ENCODE data around the gene GRIK4.

Gene GRIK4

DNA sequence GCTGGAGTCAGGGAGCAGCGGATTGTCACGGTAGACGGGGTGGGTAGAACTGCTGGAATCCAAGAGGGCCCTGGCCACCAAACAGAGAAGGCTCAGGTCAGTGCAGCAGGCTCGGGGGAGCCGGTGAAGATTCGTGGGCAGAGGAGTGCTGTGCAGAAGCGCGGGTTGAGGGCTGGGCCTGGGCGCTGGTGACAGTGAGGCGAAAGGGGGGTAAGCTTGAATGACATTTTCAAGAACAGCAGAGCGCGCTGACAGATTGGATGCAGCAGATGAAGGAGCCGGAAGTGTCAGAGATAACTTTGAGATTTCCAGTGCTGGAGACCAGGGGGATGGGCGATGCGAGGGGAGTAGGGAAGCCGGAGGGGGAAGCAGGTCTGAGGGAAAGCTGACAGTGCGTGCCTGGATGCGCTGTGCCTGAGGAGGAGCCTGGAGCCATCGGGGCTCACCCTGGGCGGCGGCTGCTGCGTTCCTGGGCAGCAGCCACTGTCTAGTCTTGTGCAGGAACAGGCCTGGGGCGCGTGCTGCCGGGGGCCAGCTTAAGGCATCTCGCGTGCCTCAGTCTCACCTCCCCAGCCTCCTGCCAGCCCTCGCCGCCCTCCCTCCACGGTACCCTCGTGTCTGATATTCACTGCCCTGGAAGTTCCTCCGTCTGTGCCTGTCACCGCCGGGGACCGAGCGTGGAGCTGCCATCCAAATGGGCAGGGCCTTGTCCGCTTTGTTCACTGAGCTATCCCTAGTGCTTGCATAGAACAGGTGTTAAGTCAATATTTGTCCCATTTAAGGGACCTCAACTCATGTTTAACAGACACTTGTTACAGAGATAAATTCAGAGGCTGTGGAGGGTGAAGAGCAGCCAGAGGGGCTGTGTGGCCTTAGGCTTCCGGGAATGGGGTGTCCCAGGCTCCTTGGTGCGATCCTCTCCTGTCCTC is 5.2 kb downstream of the GRIK4 start:
- H3K27ac ChIP-seq = no peak overlapping the region
- 0 out of 2 replicates have a peak, but pooled peaks cover under 1% of the 10 kb centered on the region for H3K4me1 ChIP-seq
- peaks cover 29% of the 10 kb centered on the region for H3K27me3 ChIP-seq
- no peak overlapping the region for H3K9ac ChIP-seq
- H3K9me3 ChIP-seq = no peaks in the 10 kb centered on the region
- no peaks in the 10 kb centered on the region for H3K36me3 ChIP-seq
- no peak for TF ChIP-seq Cebpa-rat (IDR thresholded peaks at IDR 0.05)
- H3K4me3 ChIP-seq = no peak overlapping the region
- H3K4me2 ChIP-seq = no peak overlapping the region
- H4K20me1 ChIP-seq = no peaks in the 10 kb centered on the region

DNA sequence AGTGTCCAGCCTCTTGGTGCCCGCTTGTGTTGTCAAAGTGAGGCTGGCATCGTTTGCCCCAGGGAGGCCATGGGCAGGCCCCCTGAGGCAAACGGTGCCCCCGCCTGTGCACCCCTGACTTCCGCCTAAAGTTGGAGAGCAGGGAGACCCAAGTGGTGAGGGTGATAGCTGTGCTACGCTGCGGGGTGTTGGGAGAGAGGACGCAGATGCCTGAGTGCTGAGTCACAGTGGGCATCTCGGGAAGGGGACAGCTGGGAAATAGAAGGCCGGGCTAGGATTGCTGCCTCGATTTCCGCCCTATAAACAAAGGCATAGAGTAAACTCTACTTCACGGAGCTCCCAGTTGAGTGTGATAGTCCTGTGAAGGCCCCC is 5.8 kb downstream of the GRIK4 start:
- Histone ChIP-seq H4K20me1 (no peaks in the 10 kb centered on the region), H3K4me1 (peaks cover 7% of the 10 kb centered on the region), H3K4me2 (no peak overlapping the region), H3K4me3 (no peak overlapping the region), H3K9me3 (no peaks in the 10 kb centered on the region), H3K36me3 (no peaks in the 10 kb centered on the region), H3K27me3 (peaks cover 23% of the 10 kb centered on the region), H3K9ac (no peak overlapping the region), H3K27ac (no peak overlapping the region)
- TF ChIP-seq Cebpa-rat (IDR thresholded peaks at IDR 0.05) = no peak

DNA sequence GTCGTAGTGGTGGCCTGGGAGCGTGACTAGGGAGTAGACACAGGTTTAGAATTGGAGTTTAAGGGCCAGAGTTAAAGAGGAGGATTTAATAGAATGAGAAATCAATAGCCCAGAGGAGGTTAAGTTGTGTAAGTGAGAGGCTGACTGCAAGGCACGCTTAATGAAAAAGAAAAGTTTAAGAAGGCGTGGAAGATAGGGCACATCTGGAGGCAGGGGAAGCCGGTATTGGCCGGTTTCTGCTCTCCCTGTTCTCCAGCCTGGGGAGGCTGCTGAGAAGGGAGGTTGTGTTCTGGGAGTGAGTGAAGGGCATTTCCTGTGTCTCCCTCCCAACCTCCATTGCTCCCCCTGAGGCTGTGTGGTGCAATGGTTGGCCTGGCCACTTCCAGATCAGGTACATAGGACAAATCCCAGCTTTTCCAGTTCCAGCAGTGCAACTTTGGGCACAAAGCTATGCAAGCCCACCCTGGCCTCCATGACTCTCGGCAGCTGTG is 6.3 kb downstream of the GRIK4 start:
- no peaks in the 10 kb centered on the region for H3K36me3 ChIP-seq
- no peak overlapping the region for H3K27ac ChIP-seq
- no peak overlapping the region for H3K4me3 ChIP-seq
- peaks cover 12% of the 10 kb centered on the region for H3K4me1 ChIP-seq
- H4K20me1 ChIP-seq = no peaks in the 10 kb centered on the region
- no peak for TF ChIP-seq Cebpa-rat (IDR thresholded peaks at IDR 0.05)
- H3K9me3 ChIP-seq = no peaks in the 10 kb centered on the region
- H3K4me2 ChIP-seq = no peak overlapping the region
- peaks cover 19% of the 10 kb centered on the region for H3K27me3 ChIP-seq
- H3K9ac ChIP-seq = no peak overlapping the region

DNA sequence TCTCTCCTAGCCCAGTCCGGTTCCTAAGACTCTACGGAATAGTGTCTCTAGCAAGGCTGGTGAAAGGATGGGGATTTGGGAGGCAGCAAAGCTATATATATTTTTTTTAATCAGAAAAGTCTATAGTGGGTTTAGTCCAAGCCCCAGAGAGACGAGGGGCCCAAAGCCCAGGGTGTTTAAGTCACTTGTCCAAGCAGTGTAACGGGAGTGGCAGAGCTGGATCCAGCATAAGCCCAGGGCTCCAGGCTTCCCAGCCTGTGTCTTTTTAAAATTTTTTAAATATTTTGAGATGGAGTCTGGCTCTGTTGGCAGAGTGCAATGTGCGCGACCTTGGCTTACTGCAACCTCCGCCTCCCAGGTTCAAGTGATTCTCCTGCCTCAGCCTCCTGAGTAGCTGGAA is 6.8 kb downstream of the GRIK4 start:
- no peak for TF ChIP-seq Cebpa-rat (IDR thresholded peaks at IDR 0.05)
- Histone ChIP-seq H3K4me3 (no peak overlapping the region), H3K36me3 (no peaks in the 10 kb centered on the region), H3K9ac (no peak overlapping the region), H3K27ac (no peak overlapping the region), H4K20me1 (no peaks in the 10 kb centered on the region), H3K4me1 (peaks cover 17% of the 10 kb centered on the region), H3K9me3 (no peaks in the 10 kb centered on the region), H3K27me3 (peaks cover 14% of the 10 kb centered on the region), H3K4me2 (no peak overlapping the region)

DNA sequence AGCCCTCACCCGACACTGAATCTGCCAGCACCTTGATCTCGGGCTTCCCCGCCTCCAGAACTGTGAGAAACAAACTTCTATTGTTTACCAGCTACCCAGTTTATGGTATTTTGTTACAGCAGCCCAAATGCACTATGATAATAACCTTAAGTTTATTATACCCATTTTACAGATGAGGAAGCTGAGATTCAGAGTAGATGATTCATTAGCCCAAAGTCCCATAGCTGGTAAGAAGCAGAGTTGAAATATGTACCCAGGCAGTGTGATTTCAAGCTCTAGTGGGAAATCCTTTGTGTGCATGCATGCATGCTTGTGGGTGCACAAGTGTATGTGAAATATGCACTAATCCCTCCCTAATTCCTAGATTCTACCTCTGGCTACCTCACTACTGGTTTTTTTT is 7.9 kb downstream of the GRIK4 start:
- Histone ChIP-seq H3K27me3 (peaks cover 3% of the 10 kb centered on the region; the same call in 1 of the 2 replicates), H4K20me1 (no peaks in the 10 kb centered on the region), H3K4me1 (peaks cover 28% of the 10 kb centered on the region), H3K9me3 (no peaks in the 10 kb centered on the region), H3K4me2 (no peak overlapping the region), H3K9ac (no peak overlapping the region), H3K4me3 (no peak overlapping the region), H3K27ac (no peak overlapping the region), H3K36me3 (no peaks in the 10 kb centered on the region)
- TF ChIP-seq Cebpa-rat (IDR thresholded peaks at IDR 0.05) = no peak

DNA sequence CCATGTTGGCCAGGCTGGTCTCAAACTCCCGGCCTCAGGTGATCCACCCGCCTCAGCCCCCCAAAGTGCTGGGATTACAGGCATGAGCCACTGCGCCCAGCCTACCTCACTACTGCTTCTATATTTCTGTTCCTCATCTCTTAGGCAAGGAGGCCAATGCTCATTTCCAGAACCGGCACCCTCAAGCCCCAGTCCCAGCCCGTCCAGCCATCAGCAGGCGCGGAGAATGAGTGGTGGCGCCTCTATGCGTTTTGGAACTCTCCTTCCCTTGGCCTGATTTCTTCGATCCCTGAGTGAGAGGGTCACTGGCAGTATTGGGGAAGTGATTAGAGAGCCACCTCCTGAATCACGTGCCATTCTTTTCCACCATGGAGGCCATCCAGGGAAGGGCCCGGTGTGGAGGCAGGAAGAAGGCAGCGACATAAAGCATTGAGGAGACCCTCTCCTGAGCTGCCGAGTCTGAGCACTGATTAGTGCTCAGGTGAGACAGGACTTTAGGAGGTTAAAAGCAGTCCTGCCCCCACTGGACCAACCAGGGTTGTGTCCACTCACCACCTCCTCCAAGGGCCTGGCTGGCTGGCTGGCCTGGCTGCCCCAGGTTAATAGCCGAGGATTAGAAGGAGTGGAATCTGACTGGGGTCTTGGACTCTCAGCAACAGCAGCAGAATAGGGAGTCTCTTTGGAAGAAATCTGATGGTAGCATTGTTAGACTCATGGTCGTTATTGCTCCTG is 8.7 kb downstream of the GRIK4 start:
- no peak overlapping the region for H3K9ac ChIP-seq
- no peaks in the 10 kb centered on the region for H3K36me3 ChIP-seq
- no peaks in the 10 kb centered on the region for H3K9me3 ChIP-seq
- H3K4me1 ChIP-seq = peaks cover 28% of the 10 kb centered on the region
- H3K4me2 ChIP-seq = no peak overlapping the region
- no peaks in the 10 kb centered on the region for H4K20me1 ChIP-seq
- H3K27me3 ChIP-seq = no peaks in the 10 kb centered on the region
- H3K4me3 ChIP-seq = no peak overlapping the region
- no peak overlapping the region for H3K27ac ChIP-seq
- TF ChIP-seq Cebpa-rat (IDR thresholded peaks at IDR 0.05) = no peak

DNA sequence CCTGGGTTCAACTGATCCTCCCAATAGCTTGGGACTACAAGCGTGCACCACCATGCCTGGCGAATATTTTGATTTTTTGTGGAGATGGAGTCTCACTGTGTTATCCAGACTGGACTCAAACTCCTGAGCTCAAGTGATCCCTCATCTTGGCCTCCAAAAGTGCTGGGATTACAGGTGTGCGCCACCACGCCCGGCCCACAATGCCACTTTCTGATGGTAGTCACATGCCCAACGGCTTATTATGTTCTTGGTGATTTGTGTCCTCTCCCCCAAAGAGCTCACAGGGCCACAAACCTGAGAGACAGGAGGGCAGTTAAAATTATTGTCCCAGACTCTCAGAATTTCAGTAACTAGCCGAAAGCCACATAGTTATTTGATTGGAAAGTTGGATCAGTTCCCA is 9.6 kb downstream of the GRIK4 start:
- H3K36me3 ChIP-seq = no peaks in the 10 kb centered on the region
- no peaks in the 10 kb centered on the region for H3K9me3 ChIP-seq
- no peak overlapping the region for H3K4me3 ChIP-seq
- no peak for TF ChIP-seq Cebpa-rat (IDR thresholded peaks at IDR 0.05)
- no peaks in the 10 kb centered on the region for H3K27me3 ChIP-seq
- peaks cover 28% of the 10 kb centered on the region for H3K4me1 ChIP-seq
- H3K9ac ChIP-seq = no peak overlapping the region
- no peaks in the 10 kb centered on the region for H4K20me1 ChIP-seq
- H3K4me2 ChIP-seq = no peak overlapping the region
- H3K27ac ChIP-seq = no peak overlapping the region

DNA sequence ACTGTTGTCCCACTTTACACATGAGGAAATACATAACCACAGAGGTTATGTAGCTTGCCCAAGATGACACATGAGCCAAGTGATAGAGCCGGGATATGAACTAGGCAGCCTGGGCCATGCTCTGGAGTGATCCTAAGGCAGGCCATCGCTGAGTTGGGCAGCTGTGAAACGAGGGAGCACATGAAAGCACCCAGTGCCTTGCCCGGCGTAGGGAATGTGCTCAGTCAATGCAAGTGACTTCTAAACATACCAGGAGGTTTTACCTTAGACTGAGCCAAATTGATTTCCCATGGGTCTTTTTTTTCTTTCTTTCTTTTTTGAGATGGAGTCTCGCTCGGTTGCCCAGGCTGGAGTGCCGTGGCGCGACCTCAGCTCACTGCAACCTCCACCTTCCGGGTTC is 10.5 kb downstream of the GRIK4 start:
- Histone ChIP-seq H3K27me3 (no peaks in the 10 kb centered on the region), H3K4me3 (no peak overlapping the region), H3K9ac (no peak overlapping the region), H3K9me3 (no peaks in the 10 kb centered on the region), H3K36me3 (no peaks in the 10 kb centered on the region), H4K20me1 (no peaks in the 10 kb centered on the region), H3K27ac (no peak overlapping the region; the same call in 1 of the 2 replicates), H3K4me2 (peak overlapping the region; percentile 72), H3K4me1 (peaks cover 28% of the 10 kb centered on the region)
- no peak for TF ChIP-seq Cebpa-rat (IDR thresholded peaks at IDR 0.05)

- no peaks in the 10 kb centered on the region for H3K9me3 ChIP-seq
- no peak for TF ChIP-seq Cebpa-rat (IDR thresholded peaks at IDR 0.05)
- H3K4me2 ChIP-seq = peak overlapping the region; percentile 72
- no peaks in the 10 kb centered on the region for H3K27me3 ChIP-seq
- peaks cover 28% of the 10 kb centered on the region for H3K4me1 ChIP-seq
- H3K27ac ChIP-seq = peak overlapping the region; percentile 18; the same call in 1 of the 2 replicates
- no peak overlapping the region for H3K9ac ChIP-seq
- no peak overlapping the region for H3K4me3 ChIP-seq
- H4K20me1 ChIP-seq = no peaks in the 10 kb centered on the region
- no peaks in the 10 kb centered on the region for H3K36me3 ChIP-seq
Observed at GRCh38 chr11:120522736-120523135, 11.2 kb downstream of the GRIK4 start.

DNA sequence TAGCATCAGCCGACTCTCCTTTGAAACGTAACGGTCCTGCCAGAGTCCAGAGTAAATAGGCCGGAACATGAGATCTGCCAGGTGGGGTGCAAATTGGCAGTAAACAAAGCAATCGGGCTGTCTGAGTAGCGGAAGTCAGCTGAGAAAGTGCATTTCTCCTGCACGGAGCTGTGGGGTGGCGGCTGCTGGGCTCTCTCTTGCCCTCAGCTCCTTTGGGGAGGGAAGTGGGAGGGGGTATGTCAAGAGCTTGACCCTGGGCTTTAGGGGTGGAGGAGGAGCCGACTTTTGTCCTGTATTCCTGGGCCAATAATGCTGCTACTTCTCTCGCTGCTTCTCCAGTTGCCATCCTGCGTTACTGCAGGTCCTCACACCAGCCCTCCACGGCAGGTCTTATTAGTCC is 11.6 kb downstream of the GRIK4 start:
- Histone ChIP-seq H3K4me2 (peak overlapping the region; percentile 72), H3K36me3 (no peaks in the 10 kb centered on the region), H3K4me1 (peaks cover 28% of the 10 kb centered on the region), H4K20me1 (no peaks in the 10 kb centered on the region), H3K9ac (no peak overlapping the region), H3K4me3 (no peak overlapping the region), H3K9me3 (no peaks in the 10 kb centered on the region), H3K27me3 (no peaks in the 10 kb centered on the region), H3K27ac (peak overlapping the region; percentile 18; the same call in 1 of the 2 replicates)
- no peak for TF ChIP-seq Cebpa-rat (IDR thresholded peaks at IDR 0.05)
